Loucy (cell line): ENCODE results near the gene GCGR.

ENCODE experiments used
- H2AFZ ChIP-seq: fragments of 200-600 bp; sonication (generic); 2 replicates; pipeline ENCODE4 v1.6.0; 2016; ENCODE audit warnings: antibody characterized with exemption, mild to moderate bottlenecking, low read length, moderate library complexity
- H3F3A ChIP-seq: fragments of 200-600 bp; 2 replicates; pipeline ENCODE4 v1.6.0; 2016; ENCODE audit warnings: antibody characterized with exemption, low read depth, mild to moderate bottlenecking
- H3K27me3 ChIP-seq: fragments of 200-600 bp; sonication (generic); 2 replicates; pipeline ENCODE4 v1.6.1; 2014; ENCODE audit warnings: low read length, mild to moderate bottlenecking; ENCODE audit not compliant: insufficient read depth, poor library complexity, severe bottlenecking
- H3K36me3 ChIP-seq: fragments of 200-600 bp; sonication (generic); 2 replicates; pipeline ENCODE4 v1.6.1; 2016; ENCODE audit warnings: low read length; ENCODE audit not compliant: insufficient read depth
- H3K4me1 ChIP-seq: fragments of 200-600 bp; sonication (generic); 2 replicates; pipeline ENCODE4 v1.5.1; 2014; ENCODE audit warnings: low read length, mild to moderate bottlenecking; ENCODE audit not compliant: insufficient read depth, poor library complexity, severe bottlenecking
- H3K4me2 ChIP-seq: fragments of 200-600 bp; sonication (generic); 2 replicates; pipeline ENCODE4 v1.6.0; 2014; ENCODE audit warnings: antibody characterized with exemption, low read length, low read depth, mild to moderate bottlenecking; ENCODE audit not compliant: poor library complexity, severe bottlenecking
- H3K4me3 ChIP-seq: fragments of 200-600 bp; sonication (generic); 2 replicates; pipeline ENCODE4 v1.5.1; 2014; ENCODE audit warnings: low read length, mild to moderate bottlenecking, mixed read lengths; ENCODE audit not compliant: poor library complexity, severe bottlenecking
- H3K79me2 ChIP-seq: fragments of 200-600 bp; sonication (generic); 2 replicates; pipeline ENCODE4 v1.6.1; 2014; ENCODE audit warnings: low read length; ENCODE audit not compliant: insufficient read depth
- H3K9ac ChIP-seq: fragments of 200-600 bp; sonication (generic); 2 replicates; pipeline ENCODE4 v1.6.0; 2014; ENCODE audit warnings: mild to moderate bottlenecking, low read depth, low read length, moderate library complexity; ENCODE audit not compliant: poor library complexity, severe bottlenecking
- H3K9me2 ChIP-seq: fragments of 200-600 bp; sonication (generic); replicated peaks from 2 replicates; pipeline ENCODE4 v1.6.1; 2016; ENCODE audit warnings: low read depth, low read length, mixed read lengths
- H3K9me3 ChIP-seq: fragments of 200-600 bp; sonication (generic); 2 replicates; pipeline ENCODE4 v1.6.1; 2014; ENCODE audit warnings: mild to moderate bottlenecking, antibody characterized with exemption, low read length, low read depth; ENCODE audit not compliant: insufficient read depth
- H4K20me1 ChIP-seq: fragments of 200-600 bp; sonication (generic); 2 replicates; pipeline ENCODE4 v1.6.0; 2014; ENCODE audit warnings: antibody characterized with exemption, low read length, mild to moderate bottlenecking; ENCODE audit not compliant: insufficient read depth, poor library complexity, severe bottlenecking
- CTCF ChIP-seq: fragments of 200-600 bp; sonication (generic); conservative IDR thresholded peaks from 2 replicates; pipeline ENCODE4 v1.5.1; 2014; ENCODE audit warnings: mild to moderate bottlenecking, antibody characterized with exemption, low read length
- EZH2phosphoT487 ChIP-seq: fragments of 200-600 bp; IDR thresholded peaks from 2 replicates; pipeline ENCODE4 v1.6.1; 2018; ENCODE audit warnings: antibody characterized with exemption, mild to moderate bottlenecking, moderate library complexity, borderline replicate concordance

GCGR gene

GRCh38 chr17:81840826-81841778, 37.2 kb downstream of the GCGR start:
- H3K9ac ChIP-seq = no peak overlapping the region

GRCh38 chr17:81841866-81842265, 37.9 kb downstream of the GCGR start:
- Histone ChIP-seq H2AFZ (no peak overlapping the region), H3F3A (no peaks in the 10 kb centered on the region), H4K20me1 (no peaks in the 10 kb centered on the region), H3K27me3 (no peaks in the 10 kb centered on the region), H3K9me3 (no peaks in the 10 kb centered on the region), H3K79me2 (no peaks in the 10 kb centered on the region), H3K4me1 (no peaks in the 10 kb centered on the region), H3K4me3 (no peak overlapping the region), H3K36me3 (peaks cover 46% of the 10 kb centered on the region; the same call in 1 of the 2 replicates), H3K4me2 (no peak overlapping the region), H3K9ac (no peak overlapping the region), H3K9me2 (no peaks in the 10 kb centered on the region)
- no peak for TF ChIP-seq CTCF
- no peak for TF ChIP-seq EZH2phosphoT487

More at GRCh38 chr17:81840826-81841778, 37.2 kb downstream of the GCGR start:
- Histone ChIP-seq H3K4me1 (no peaks in the 10 kb centered on the region), H3K9me3 (no peaks in the 10 kb centered on the region), H3K9me2 (no peaks in the 10 kb centered on the region), H3F3A (no peaks in the 10 kb centered on the region), H3K4me3 (no peak overlapping the region), H3K27me3 (no peaks in the 10 kb centered on the region), H4K20me1 (no peaks in the 10 kb centered on the region), H2AFZ (no peak overlapping the region), H3K36me3 (peaks cover 39% of the 10 kb centered on the region; the same call in 1 of the 2 replicates), H3K79me2 (no peaks in the 10 kb centered on the region), H3K4me2 (no peak overlapping the region)
- TF ChIP-seq EZH2phosphoT487 (no peak), CTCF (no peak)

- no peak for TF ChIP-seq EZH2phosphoT487
- no peak for TF ChIP-seq CTCF
- no peaks in the 10 kb centered on the region for H3F3A ChIP-seq
- no peaks in the 10 kb centered on the region for H4K20me1 ChIP-seq
- H3K79me2 ChIP-seq = no peaks in the 10 kb centered on the region
- H3K9me2 ChIP-seq = no peaks in the 10 kb centered on the region
- H3K9me3 ChIP-seq = no peaks in the 10 kb centered on the region
- H3K36me3 ChIP-seq = peaks cover 51% of the 10 kb centered on the region; the same call in 1 of the 2 replicates
- no peak overlapping the region for H3K4me3 ChIP-seq
- no peak overlapping the region for H3K9ac ChIP-seq
- H2AFZ ChIP-seq = no peak overlapping the region
- H3K4me1 ChIP-seq = no peaks in the 10 kb centered on the region
- H3K4me2 ChIP-seq = no peak overlapping the region
- no peaks in the 10 kb centered on the region for H3K27me3 ChIP-seq
Measured at GRCh38 chr17:81842378-81842724, 38.4 kb downstream of the GCGR start.
